Liver (tissue), 9 donors: ENCODE results near the gene WDR59. TPM values are rescaled to one million over a fixed set of nuclear protein-coding genes. Genes with fewer than 3 reads are reported as not detected.

Experiments
- DNase-seq: peaks from one replicate; pipeline ENCODE4 v3.0.0-alpha.2; 2017; ENCODE audit warnings: low spot score
- H3K27ac ChIP-seq, 2 donors: one replicate each; pipeline ENCODE4 v1.7.0; 2013; ENCODE audit warnings: inconsistent platforms in 2 of 2, low read length in 2 of 2, control low read depth in 1 of 2, low read depth in 1 of 2, mild to moderate bottlenecking in 1 of 2
- H3K27me3 ChIP-seq, 4 donors: one replicate each; pipeline versions ENCODE4 v1.6.1 to v1.7.0; 2013; ENCODE audit warnings: low read length in 3 of 4, inconsistent platforms in 1 of 4, mild to moderate bottlenecking in 1 of 4, moderate library complexity in 1 of 4; ENCODE audit not compliant: control insufficient read depth in 4 of 4, insufficient read depth in 4 of 4
- H3K36me3 ChIP-seq, 4 donors: one replicate each; pipeline versions ENCODE4 v1.6.1 to v1.7.0; 2013; ENCODE audit warnings: low read length in 3 of 4, mild to moderate bottlenecking in 3 of 4, low read depth in 1 of 4, moderate library complexity in 1 of 4; ENCODE audit not compliant: control insufficient read depth in 4 of 4, insufficient read depth in 3 of 4
- H3K4me1 ChIP-seq, 4 donors: one replicate each; pipeline versions ENCODE4 v1.6.1 to v1.7.0; 2013; ENCODE audit warnings: low read length in 3 of 4, mild to moderate bottlenecking in 3 of 4, moderate library complexity in 1 of 4; ENCODE audit not compliant: control insufficient read depth in 4 of 4, insufficient read depth in 4 of 4
- H3K4me3 ChIP-seq, 3 donors: one replicate each; pipeline versions ENCODE4 v1.6.1 to v1.7.0; 2013; ENCODE audit warnings: low read length in 3 of 3, control low read depth in 1 of 3, low read depth in 1 of 3, mild to moderate bottlenecking in 1 of 3
- H3K9ac ChIP-seq, 2 donors: one replicate each; pipeline ENCODE4 v1.7.0; 2013; ENCODE audit warnings: low read length in 2 of 2, mild to moderate bottlenecking in 2 of 2, moderate library complexity in 2 of 2, control low read depth in 1 of 2, low read depth in 1 of 2
- H3K9me3 ChIP-seq, 4 donors: one replicate each; pipeline versions ENCODE4 v1.6.1 to v1.7.0; 2013; ENCODE audit warnings: low read length in 3 of 4; ENCODE audit not compliant: control insufficient read depth in 4 of 4
- EGR1 ChIP-seq, 2 donors: IDR thresholded peaks; 2 replicates each; pipeline ENCODE4 v1.6.1; 2016 to 2018; ENCODE audit warnings: antibody characterized with exemption in 2 of 2, low read depth in 2 of 2
- FOXA1 ChIP-seq: IDR thresholded peaks from 2 replicates; pipeline ENCODE4 v1.6.1; 2016; ENCODE audit warnings: antibody characterized with exemption
- FOXA2 ChIP-seq: IDR thresholded peaks from 2 replicates; pipeline ENCODE4 v1.6.1; 2016; ENCODE audit warnings: antibody characterized with exemption
- GABPA ChIP-seq, 2 donors: IDR thresholded peaks in 1 of 2; conservative IDR thresholded peaks in 1 of 2; 2 replicates each; pipeline ENCODE4 v1.6.1; 2016; ENCODE audit warnings: antibody characterized with exemption in 2 of 2, mild to moderate bottlenecking in 1 of 2, moderate library complexity in 1 of 2
- HNF4A ChIP-seq, 2 donors: conservative IDR thresholded peaks; 2 replicates each; pipeline ENCODE4 v1.6.1; 2016; ENCODE audit warnings: antibody characterized with exemption in 2 of 2, mild to moderate bottlenecking in 2 of 2
- HNF4G ChIP-seq: IDR thresholded peaks from 2 replicates; pipeline ENCODE4 v1.6.1; 2016; ENCODE audit warnings: antibody characterized with exemption
- JUND ChIP-seq, 2 donors: IDR thresholded peaks; 2 replicates each; pipeline ENCODE4 v1.6.1; 2016; ENCODE audit warnings: antibody characterized with exemption in 2 of 2
- RAD21 ChIP-seq, 2 donors: IDR thresholded peaks; 2 replicates each; pipeline ENCODE4 v1.6.1; 2016; ENCODE audit warnings: antibody characterized with exemption in 2 of 2, mild to moderate bottlenecking in 2 of 2
- RXRA ChIP-seq, 2 donors: IDR thresholded peaks; 2 replicates each; pipeline ENCODE4 v1.6.1; 2017 to 2018; ENCODE audit warnings: antibody characterized with exemption in 2 of 2, mild to moderate bottlenecking in 1 of 2
- SP1 ChIP-seq: IDR thresholded peaks from 2 replicates; pipeline ENCODE4 v1.6.1; 2018; ENCODE audit warnings: antibody characterized with exemption, mild to moderate bottlenecking
- YY1 ChIP-seq: IDR thresholded peaks from 2 replicates; pipeline ENCODE4 v1.6.1; 2016; ENCODE audit warnings: antibody characterized with exemption, mild to moderate bottlenecking
- ZBTB33 ChIP-seq: IDR thresholded peaks from 2 replicates; pipeline ENCODE4 v1.6.1; 2016; ENCODE audit warnings: antibody characterized with exemption
- WGBS: extraction: QIAGEN DNeasy Blood & Tissue Kit; methylation state at CpG from one replicate; pipeline ENCODE4 v1.1.7; 2013; 5-methylcytosine and 5-hydroxymethylcytosine counted together
- polyA plus RNA-seq, 2 donors: library from polyadenylated mRNA; stranded (reverse) in 1 of 2; unstranded in 1 of 2; fragments of 200-250 nt in 1 of 2; fragments of >200 nt in 1 of 2; fragmentation: Nextera tagmentation in 1 of 2; extraction: Ambion mirVana in 1 of 2; gene quantifications; one replicate each; pipeline versions ENCODE4 v1.2.1 to v1.2.3, GENCODE V29; 2013 to 2015
- total RNA-seq, 2 donors: library from RNA; depleted of rRNA; stranded (reverse); fragments of >200 nt; gene quantifications; one replicate each; pipeline ENCODE4 v1.2.3, GENCODE V29; 2014
- TF ChIP-seq, protein P1 (sequence below): IDR thresholded peaks from 2 replicates; pipeline ENCODE4 v1.6.1; 2016; ENCODE audit warnings: antibody characterized with exemption
- TF ChIP-seq, protein P2 (sequence below): IDR thresholded peaks from 2 replicates; pipeline ENCODE4 v1.6.1; 2016; ENCODE audit warnings: antibody characterized with exemption
- TF ChIP-seq, protein P3 (sequence below): fragments of 150-350 bp; IDR thresholded peaks from 2 replicates; pipeline ENCODE4 v1.5.1; 2017; ENCODE audit warnings: improper control_type of control experiment, low read depth, low read length; ENCODE audit not compliant: missing input control
- donor health status: healthy.
- donor health status: healthy.
- donor health status: healthy.
- donor health status: healthy.
- donor health status: healthy.

Gene WDR59
- total and polyA plus RNA-seq, 4 donors: 14.1 to 30.3 (median 23.7) TPM

- H3K27me3 ChIP-seq: no peaks in the 10 kb centered on the region
- no peaks in the 10 kb centered on the region for H3K9me3 ChIP-seq
- H3K4me1 ChIP-seq: peaks cover 0 to 1% (median 0%) of the 10 kb centered on the region in 4 donors
- no peak overlapping the region for H3K4me3 ChIP-seq
- no peak overlapping the region for H3K27ac ChIP-seq
- DNase-seq: peak; percentile 66
- WGBS: 67% methylated on average over 4 of the region's 4 CpGs
- no peak overlapping the region for H3K9ac ChIP-seq
- TF ChIP-seq RXRA (IDR thresholded peaks at IDR 0.05) (no peak), EGR1 (IDR thresholded peaks at IDR 0.05; ENCODE audit: low read depth in 2 of 2) (no peak), HNF4A (conservative IDR thresholded peaks at IDR 0.05) (no peak), GABPA (IDR thresholded peaks at IDR 0.05 in 1 of 2, conservative IDR thresholded peaks at IDR 0.05 in 1 of 2) (no peak), YY1 (no peak), SP1 (no peak)
- TF ChIP-seq, protein P1, sequence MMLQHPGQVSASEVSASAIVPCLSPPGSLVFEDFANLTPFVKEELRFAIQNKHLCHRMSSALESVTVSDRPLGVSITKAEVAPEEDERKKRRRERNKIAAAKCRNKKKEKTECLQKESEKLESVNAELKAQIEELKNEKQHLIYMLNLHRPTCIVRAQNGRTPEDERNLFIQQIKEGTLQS: no peak
- TF ChIP-seq, protein P2, sequence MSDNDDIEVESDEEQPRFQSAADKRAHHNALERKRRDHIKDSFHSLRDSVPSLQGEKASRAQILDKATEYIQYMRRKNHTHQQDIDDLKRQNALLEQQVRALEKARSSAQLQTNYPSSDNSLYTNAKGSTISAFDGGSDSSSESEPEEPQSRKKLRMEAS: no peak
- peaks cover 6 to 40% (median 29%) of the 10 kb centered on the region in 4 donors for H3K36me3 ChIP-seq
Observed at GRCh38 chr16:74942977-74943918, 41.7 kb downstream of the WDR59 start.

DNA sequence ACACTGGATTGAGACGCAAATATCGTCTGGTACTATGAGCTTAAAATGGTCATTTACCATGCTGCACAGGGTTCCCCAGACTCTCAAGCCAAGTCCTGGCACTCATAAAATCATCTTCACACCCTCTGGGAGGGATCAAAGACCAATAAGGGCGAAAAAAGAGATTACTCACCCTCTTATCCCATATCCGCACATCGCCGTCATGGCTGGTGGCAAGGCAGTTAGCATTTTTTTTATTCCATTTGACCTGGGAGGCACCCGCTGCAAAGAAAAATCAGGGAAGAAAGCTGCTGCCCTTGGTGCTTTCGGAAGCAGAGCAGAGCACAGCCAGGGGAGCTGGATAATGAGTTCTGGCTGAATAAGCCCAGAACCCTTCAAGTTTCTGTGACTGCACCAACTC lies 42.4 kb downstream of the WDR59 start:
- 96% methylated on average over 8 of the region's 8 CpGs for WGBS

More for the DNA sequence above, 42.4 kb downstream of the WDR59 start:
- H3K27me3 ChIP-seq: no peaks in the 10 kb centered on the region
- H3K4me3 ChIP-seq: no peak overlapping the region
- H3K4me1 ChIP-seq: peaks cover 0 to 1% (median 0%) of the 10 kb centered on the region in 4 donors
- no peak overlapping the region for H3K27ac ChIP-seq
- TF ChIP-seq FOXA2 (no peak), HNF4G (no peak), FOXA1 (no peak), ZBTB33 (no peak), YY1 (no peak), JUND (IDR thresholded peaks at IDR 0.05) (no peak), RAD21 (IDR thresholded peaks at IDR 0.05) (no peak), GABPA (IDR thresholded peaks at IDR 0.05 in 1 of 2, conservative IDR thresholded peaks at IDR 0.05 in 1 of 2) (no peak), RXRA (IDR thresholded peaks at IDR 0.05) (no peak)
- TF ChIP-seq, protein P3, sequence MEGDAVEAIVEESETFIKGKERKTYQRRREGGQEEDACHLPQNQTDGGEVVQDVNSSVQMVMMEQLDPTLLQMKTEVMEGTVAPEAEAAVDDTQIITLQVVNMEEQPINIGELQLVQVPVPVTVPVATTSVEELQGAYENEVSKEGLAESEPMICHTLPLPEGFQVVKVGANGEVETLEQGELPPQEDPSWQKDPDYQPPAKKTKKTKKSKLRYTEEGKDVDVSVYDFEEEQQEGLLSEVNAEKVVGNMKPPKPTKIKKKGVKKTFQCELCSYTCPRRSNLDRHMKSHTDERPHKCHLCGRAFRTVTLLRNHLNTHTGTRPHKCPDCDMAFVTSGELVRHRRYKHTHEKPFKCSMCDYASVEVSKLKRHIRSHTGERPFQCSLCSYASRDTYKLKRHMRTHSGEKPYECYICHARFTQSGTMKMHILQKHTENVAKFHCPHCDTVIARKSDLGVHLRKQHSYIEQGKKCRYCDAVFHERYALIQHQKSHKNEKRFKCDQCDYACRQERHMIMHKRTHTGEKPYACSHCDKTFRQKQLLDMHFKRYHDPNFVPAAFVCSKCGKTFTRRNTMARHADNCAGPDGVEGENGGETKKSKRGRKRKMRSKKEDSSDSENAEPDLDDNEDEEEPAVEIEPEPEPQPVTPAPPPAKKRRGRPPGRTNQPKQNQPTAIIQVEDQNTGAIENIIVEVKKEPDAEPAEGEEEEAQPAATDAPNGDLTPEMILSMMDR: no peak
- TF ChIP-seq, protein P2: no peak
- no peak for DNase-seq
- H3K9me3 ChIP-seq: no peaks in the 10 kb centered on the region
- H3K36me3 ChIP-seq: peaks cover 5 to 42% (median 28%) of the 10 kb centered on the region in 4 donors
- H3K9ac ChIP-seq: no peak overlapping the region
